Measurements from ENCODE around the gene YTHDC2.

YTHDC2 gene

DNA sequence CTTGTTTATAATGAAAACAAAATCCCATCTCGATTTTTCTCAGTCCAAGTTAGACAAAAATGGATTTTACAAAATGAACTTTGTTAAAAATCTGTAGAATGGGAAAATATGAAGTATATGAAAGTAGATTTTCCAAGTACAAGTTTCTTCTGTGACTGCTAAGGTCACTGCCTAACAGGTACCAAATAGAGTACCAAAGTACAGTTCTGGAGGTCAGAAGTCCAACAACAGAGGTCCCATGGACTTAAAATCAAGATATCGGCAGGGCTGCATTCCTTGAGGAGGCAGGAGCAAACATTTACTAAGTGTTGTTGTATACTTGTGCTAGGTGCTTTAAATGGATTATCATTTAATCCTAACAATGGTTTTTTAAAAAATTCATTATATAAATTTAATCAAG is 5.9 kb downstream of the YTHDC2 start:
- no peak for DNase-seq (ENCODE audit: low read depth in 1 of 2, low spot score in 1 of 2)

- DNase-seq (ENCODE audit: low read depth in 1 of 2, low spot score in 1 of 2), result no peak
Measured at GRCh38 chr5:113520429-113520828, 6.9 kb downstream of the YTHDC2 start.

DNA sequence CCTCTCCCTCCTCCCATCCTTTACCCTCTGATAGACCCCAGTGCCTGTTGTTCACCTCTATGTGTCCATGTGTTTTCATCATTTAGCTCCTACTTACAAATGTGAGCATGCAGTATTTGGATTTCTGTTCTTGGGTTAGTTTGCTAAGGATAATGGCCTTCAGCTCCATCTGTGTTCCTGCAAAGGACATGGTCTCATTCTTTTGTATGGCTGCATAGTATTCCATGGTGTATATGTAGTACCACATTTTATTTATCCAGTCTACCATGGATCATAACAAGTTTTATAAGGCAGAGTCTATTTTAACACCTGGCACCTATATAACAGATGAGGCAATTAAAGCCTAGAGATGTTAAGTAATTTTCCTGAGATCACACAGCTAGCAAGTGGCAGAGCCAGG is 7.4 kb downstream of the YTHDC2 start:
- no peak for DNase-seq (ENCODE audit: low read depth in 1 of 2, low spot score in 1 of 2)

DNA sequence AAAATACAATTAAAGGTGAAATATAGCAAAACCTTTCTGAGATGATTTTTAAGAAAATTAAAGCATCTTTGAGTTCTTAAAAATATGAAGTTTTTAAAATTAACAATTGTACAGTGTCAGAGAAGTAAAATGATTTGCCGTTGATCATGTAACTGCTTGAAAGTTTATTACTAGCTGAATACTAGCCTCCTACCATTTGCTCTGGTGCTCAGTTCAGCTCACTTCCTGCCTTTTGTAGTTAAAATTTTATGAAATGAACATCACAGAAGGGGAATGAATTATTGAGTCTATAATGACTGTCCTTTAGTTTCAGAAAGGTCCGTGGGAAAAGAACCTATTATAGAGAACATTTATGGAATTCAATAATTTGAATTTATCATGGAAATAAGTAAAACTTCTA is 9.7 kb downstream of the YTHDC2 start:
- DNase-seq (ENCODE audit: low read depth in 1 of 2, low spot score in 1 of 2), result no peak

DNA sequence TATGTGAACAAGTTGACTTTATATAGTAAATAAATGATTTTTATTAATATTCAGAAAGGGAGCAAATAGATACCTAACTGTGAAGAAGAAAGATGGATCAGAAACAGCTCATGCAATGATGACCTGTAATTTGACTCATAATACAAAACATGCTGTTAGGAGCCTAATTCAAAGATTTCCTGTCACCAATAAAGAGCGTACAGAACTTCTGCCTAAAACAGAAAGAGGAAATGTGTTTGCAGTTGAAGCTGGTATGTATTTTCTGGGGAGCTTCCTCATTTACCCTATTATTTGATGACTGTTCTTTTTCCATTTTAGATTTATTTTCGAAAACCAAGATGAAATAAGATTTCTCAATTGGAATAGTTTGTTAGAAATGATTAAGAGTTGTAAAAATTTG is 11.4 kb downstream of the YTHDC2 start:
- no peak for DNase-seq (ENCODE audit: low read depth in 1 of 2, low spot score in 1 of 2)

- DNase-seq (ENCODE audit: low read depth in 1 of 2, low spot score in 1 of 2), result no peak
Measured at GRCh38 chr5:113526421-113526820, 12.9 kb downstream of the YTHDC2 start.

GRCh38 chr5:113527746-113528145 is 14.3 kb downstream of the YTHDC2 start:
- no peak for DNase-seq (ENCODE audit: low read depth in 1 of 2, low spot score in 1 of 2)

DNA sequence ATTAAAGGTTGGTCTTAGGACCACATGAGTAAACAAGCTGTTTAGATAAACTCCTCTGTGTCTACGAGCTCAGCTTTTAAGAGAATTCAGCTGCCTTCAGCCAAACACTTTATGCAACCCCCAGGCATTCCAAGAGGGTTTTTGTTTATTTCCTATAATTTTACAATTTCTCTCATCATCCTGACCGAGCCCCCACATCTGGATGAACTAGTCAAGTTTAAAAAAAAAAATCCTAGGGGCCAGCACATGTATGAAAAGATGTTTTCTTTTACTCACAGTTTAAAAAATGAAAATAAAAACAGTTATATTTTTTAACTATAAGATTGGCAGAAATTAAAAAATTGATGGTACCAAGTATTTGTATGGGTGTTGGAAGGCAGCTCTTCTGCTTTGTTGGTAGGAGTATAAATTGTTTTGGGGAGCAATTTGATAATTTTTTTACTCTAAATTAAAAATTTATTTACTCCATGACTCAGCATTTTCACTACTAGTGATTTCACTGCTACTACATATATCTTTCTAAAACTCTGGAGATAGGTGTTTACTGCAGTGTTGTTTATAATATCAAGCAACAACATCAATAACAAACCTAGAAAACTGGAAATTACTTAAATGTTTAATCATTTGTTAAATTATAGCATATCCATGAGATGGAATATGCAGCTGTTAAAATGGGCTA is 18.1 kb downstream of the YTHDC2 start:
- no peak for DNase-seq (ENCODE audit: low read depth in 1 of 2, low spot score in 1 of 2)

DNA sequence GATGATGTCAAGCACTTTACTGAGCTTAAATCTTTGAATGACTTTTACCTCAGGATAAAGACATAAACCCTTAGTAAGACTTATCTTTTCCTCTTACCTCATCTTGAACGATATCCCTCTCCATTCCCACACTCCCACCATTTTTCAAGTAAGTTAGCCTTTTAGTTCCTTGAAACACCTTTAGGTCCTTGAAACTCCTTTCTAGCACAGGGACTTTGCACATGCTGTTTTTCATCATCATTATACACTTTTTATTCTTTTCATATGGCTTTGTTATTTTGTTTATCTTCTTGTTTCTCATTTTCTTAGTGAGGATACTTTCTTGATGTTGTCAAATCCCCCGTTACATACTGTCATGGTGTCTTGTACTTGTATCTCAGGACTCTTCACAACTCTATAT is 24.8 kb downstream of the YTHDC2 start:
- no peak for DNase-seq (ENCODE audit: low read depth in 1 of 2, low spot score in 1 of 2)

- DNase-seq (ENCODE audit: low read depth in 1 of 2, low spot score in 1 of 2), result no peak
Measured at GRCh38 chr5:113546703-113547183, 33.2 kb downstream of the YTHDC2 start.

DNA sequence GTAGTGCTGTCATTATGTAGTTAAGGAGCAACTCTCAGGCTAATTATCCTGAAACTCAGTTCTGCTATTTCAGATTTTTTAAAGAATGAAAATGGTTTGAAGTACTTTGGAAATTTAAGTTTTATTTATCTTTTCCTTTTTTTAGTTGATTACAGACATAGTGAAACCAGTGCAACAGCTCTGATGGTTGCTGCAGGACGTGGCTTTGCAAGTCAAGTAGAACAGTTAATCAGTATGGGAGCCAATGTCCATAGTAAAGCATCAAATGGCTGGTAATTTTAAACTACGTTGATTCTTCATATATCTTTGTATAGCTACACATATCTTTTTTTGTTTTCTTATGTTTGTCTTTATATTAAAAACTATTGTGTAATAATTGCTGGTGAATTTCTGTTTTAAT is 34.9 kb downstream of the YTHDC2 start:
- DNase-seq (ENCODE audit: low read depth in 1 of 2, low spot score in 1 of 2), result no peak

GRCh38 chr5:113552137-113552536 is 38.6 kb downstream of the YTHDC2 start:
- no peak for DNase-seq (ENCODE audit: low read depth in 1 of 2, low spot score in 1 of 2)

GRCh38 chr5:113552620-113553019 is 39.1 kb downstream of the YTHDC2 start:
- no peak for DNase-seq (ENCODE audit: low read depth in 1 of 2, low spot score in 1 of 2)

- no peak for DNase-seq (ENCODE audit: low read depth in 1 of 2, low spot score in 1 of 2)
Measured at GRCh38 chr5:113562828-113563400, 49.4 kb downstream of the YTHDC2 start.

- no peak for DNase-seq (ENCODE audit: low read depth in 1 of 2, low spot score in 1 of 2)
Measured at GRCh38 chr5:113569396-113569795, 55.9 kb downstream of the YTHDC2 start.

GRCh38 chr5:113572716-113573115 is 59.2 kb downstream of the YTHDC2 start:
- no peak for DNase-seq (ENCODE audit: low read depth in 1 of 2, low spot score in 1 of 2)

- DNase-seq (ENCODE audit: low read depth in 1 of 2, low spot score in 1 of 2), result no peak
Measured at GRCh38 chr5:113574417-113574816, 60.9 kb downstream of the YTHDC2 start.

- DNase-seq (ENCODE audit: low read depth in 1 of 2, low spot score in 1 of 2), result no peak
Measured at GRCh38 chr5:113575074-113575473, 61.6 kb downstream of the YTHDC2 start.

DNA sequence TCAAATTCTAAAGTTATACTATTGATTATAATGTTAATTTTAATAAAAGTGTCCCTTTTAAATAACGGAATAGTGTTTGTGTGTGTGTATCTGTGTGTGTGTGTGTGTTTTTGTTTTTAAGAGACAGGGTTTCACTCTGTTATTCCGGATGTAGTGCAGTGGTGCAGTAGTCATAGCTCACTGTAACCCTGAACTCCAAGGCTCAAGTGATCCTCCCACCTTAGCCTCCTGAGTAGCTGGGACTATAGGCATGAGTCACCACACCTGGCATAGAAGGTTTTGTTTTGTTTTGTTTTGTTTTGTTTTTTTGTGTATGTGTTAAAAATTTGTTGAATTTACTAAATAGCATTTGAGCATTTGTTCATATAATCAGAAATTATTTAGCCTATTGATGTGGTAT is 64.6 kb downstream of the YTHDC2 start:
- no peak for DNase-seq (ENCODE audit: low read depth in 1 of 2, low spot score in 1 of 2)

GRCh38 chr5:113581388-113581787 is 67.9 kb downstream of the YTHDC2 start:
- DNase-seq (ENCODE audit: low read depth in 1 of 2, low spot score in 1 of 2), result no peak

GRCh38 chr5:113598150-113598549 is 84.7 kb downstream of the YTHDC2 start:
- DNase-seq (ENCODE audit: low read depth in 1 of 2, low spot score in 1 of 2), result no peak

DNA sequence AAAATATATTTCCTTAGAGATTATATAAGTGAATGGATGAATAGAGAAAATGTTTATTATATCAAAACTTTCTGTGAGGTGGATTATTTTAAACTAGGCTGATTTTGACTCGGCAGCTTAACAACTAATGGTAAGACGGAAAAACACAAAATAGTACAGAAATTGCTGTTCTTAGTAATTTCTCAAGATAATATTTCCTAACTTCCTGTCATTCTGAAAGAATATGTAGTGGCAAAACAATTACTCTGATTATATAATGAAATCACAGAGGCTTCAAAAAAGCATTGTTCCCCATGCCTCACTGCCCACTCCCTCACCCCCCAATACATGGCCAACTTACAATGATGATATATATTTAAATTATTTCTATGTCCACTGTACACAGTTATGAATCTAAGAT is 85.4 kb downstream of the YTHDC2 start:
- no peak for DNase-seq (ENCODE audit: low read depth in 1 of 2, low spot score in 1 of 2)

DNA sequence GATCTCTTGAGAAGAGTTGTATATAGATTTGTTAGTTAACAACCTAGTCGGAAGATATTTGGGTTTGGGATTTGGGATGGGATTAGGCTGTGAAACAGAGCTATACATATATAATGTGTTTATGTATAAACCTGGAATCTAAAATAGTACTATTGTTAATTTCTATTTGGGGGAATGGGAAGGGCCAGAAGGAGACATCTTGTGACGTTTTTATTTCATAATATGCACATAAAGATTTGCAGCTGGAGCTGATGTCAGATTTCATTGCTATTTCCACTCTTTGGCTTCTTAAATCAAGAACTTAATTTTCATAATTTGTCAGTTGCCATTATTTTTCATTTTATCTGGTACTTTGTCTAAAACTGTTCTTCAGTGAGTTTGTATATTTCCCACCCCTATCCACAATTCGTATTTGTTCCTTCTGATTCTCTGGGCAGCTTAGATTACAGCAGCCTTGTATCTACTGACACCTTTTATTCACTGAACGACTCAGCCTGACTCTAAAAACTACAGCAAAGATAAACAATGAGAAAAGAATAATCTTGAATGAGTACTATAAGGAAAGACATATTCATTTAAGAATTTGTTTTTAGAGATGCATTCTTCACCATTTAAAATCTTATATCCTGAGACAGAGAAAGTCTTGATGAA is 86.9 kb downstream of the YTHDC2 start:
- no peak for DNase-seq (ENCODE audit: low read depth in 1 of 2, low spot score in 1 of 2)

Measured in activated CD4-positive, alpha-beta T cell treated with anti-CD3 and anti-CD28 coated beads, Interleukin-2, amount 50 U/mL, for 24 hours (primary cell).